ENCODE measurements around the gene REV1.
"Not testable (repeated sequence)": the region's sequence is repeated elsewhere in the genome, so short reads cannot be mapped to it uniquely, and the experiment has no call there.

The REV1 gene

DNA sequence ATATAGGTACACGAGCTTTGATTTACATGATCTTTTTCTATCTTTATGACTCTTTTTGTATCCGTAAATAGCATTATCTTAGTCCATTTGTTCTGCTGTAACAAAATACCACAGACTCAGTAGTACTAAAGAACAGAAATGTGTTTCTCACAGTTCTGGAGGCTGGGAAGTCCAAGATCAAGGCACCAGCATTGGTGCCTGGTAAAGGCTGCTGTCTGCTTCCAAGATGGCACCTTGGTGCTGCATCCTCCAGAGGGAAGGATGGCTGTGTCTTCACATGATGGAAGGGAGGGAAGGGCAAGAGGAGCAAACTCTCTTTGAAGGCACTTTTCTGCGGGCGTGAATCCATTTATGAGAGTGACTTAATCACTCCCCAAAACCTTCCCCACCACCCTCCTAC is 116.7 kb downstream of the REV1 start:
- Histone ChIP-seq H3K27me3 (ENCODE audit: insufficient read depth, poor library complexity, severe bottlenecking) (no peaks in the 10 kb centered on the region), H3K4me3 (replicated peaks; ENCODE audit: insufficient read depth, low read length) (no peak overlapping the region), H3K27ac (replicated peaks) (no peak overlapping the region)
- no peak for DNase-seq (ENCODE audit: low read depth in 1 of 2, low spot score in 1 of 2)
- TF ChIP-seq SPI1 (IDR thresholded peaks at IDR 0.05; ENCODE audit: borderline replicate concordance, low read depth) (no peak), GABPA (IDR thresholded peaks at IDR 0.05; ENCODE audit: low read depth) (no peak), POLR2AphosphoS5 (IDR thresholded peaks at IDR 0.05; ENCODE audit: low read depth) (no peak), REST (IDR thresholded peaks at IDR 0.05; ENCODE audit: insufficient replicate concordance, low read depth) (no peak)
- TF ChIP-seq, protein P1, sequence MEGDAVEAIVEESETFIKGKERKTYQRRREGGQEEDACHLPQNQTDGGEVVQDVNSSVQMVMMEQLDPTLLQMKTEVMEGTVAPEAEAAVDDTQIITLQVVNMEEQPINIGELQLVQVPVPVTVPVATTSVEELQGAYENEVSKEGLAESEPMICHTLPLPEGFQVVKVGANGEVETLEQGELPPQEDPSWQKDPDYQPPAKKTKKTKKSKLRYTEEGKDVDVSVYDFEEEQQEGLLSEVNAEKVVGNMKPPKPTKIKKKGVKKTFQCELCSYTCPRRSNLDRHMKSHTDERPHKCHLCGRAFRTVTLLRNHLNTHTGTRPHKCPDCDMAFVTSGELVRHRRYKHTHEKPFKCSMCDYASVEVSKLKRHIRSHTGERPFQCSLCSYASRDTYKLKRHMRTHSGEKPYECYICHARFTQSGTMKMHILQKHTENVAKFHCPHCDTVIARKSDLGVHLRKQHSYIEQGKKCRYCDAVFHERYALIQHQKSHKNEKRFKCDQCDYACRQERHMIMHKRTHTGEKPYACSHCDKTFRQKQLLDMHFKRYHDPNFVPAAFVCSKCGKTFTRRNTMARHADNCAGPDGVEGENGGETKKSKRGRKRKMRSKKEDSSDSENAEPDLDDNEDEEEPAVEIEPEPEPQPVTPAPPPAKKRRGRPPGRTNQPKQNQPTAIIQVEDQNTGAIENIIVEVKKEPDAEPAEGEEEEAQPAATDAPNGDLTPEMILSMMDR (IDR thresholded peaks at IDR 0.05; ENCODE audit: insufficient read depth, low read length) = no peak

- DNase-seq (ENCODE audit: low read depth in 1 of 2, low spot score in 1 of 2); H3K4me3 ChIP-seq (replicated peaks; ENCODE audit: insufficient read depth, low read length); H3K27ac ChIP-seq (replicated peaks); H3K27me3 ChIP-seq (ENCODE audit: insufficient read depth, poor library complexity, severe bottlenecking): not testable (repeated sequence)
Observed at GRCh38 chr2:99368854-99369253, 121.0 kb downstream of the REV1 start.

DNA sequence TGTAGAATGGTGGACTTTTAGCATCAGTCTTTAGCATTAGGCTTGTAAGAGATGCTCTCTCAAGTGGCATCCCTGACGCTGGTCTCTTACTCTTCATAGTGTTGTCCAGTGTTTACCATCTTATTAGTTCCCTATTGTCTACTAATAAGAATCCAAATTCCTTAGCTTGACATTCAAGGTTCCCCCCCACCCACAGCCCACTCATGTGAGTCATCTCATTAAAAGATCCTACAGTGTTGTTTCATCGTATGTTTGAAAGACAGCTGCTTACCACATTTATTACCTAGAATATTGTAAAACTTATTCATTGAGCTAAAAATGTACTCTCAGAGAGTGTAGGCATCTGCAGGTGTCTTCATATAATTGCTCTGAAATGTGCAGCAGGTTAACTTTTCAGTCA is 124.2 kb downstream of the REV1 start:
- DNase-seq (ENCODE audit: low read depth in 1 of 2, low spot score in 1 of 2) = no peak
- no peak overlapping the region for H3K27ac ChIP-seq (replicated peaks)
- TF ChIP-seq GABPA (IDR thresholded peaks at IDR 0.05; ENCODE audit: low read depth) (no peak), REST (IDR thresholded peaks at IDR 0.05; ENCODE audit: insufficient replicate concordance, low read depth) (no peak), SPI1 (IDR thresholded peaks at IDR 0.05; ENCODE audit: borderline replicate concordance, low read depth) (no peak), POLR2AphosphoS5 (IDR thresholded peaks at IDR 0.05; ENCODE audit: low read depth) (no peak)
- TF ChIP-seq, protein P1 (IDR thresholded peaks at IDR 0.05; ENCODE audit: insufficient read depth, low read length) = no peak
- H3K27me3 ChIP-seq (ENCODE audit: insufficient read depth, poor library complexity, severe bottlenecking) = no peaks in the 10 kb centered on the region
- no peak overlapping the region for H3K4me3 ChIP-seq (replicated peaks; ENCODE audit: insufficient read depth, low read length)

DNA sequence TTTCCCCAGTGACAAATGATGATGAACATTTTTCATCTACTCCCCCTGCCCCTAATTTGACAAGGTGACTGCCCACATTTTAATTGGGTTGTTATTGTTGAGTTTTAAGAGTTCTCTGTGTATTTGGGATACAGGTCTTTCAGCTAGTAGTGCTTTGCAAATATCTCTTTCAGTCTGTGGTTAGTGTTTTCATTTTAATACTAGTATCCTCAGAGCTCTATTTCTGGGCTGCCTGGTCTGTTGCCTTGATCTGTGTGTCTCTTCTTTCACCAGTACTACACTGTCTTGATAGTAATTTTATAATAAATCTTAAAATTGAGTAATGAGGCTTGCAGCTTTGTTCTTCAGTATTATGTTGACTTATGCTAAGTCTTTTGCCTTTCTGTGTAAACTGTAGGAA is 133.0 kb downstream of the REV1 start:
- Histone ChIP-seq H3K4me3 (replicated peaks; ENCODE audit: insufficient read depth, low read length) (no peak overlapping the region), H3K27me3 (ENCODE audit: insufficient read depth, poor library complexity, severe bottlenecking) (no peaks in the 10 kb centered on the region), H3K27ac (replicated peaks) (no peak overlapping the region)
- TF ChIP-seq POLR2AphosphoS5 (IDR thresholded peaks at IDR 0.05; ENCODE audit: low read depth) = no peak
- no peak for TF ChIP-seq REST (IDR thresholded peaks at IDR 0.05; ENCODE audit: insufficient replicate concordance, low read depth)
- TF ChIP-seq, protein P1 (IDR thresholded peaks at IDR 0.05; ENCODE audit: insufficient read depth, low read length) = no peak
- no peak for TF ChIP-seq SPI1 (IDR thresholded peaks at IDR 0.05; ENCODE audit: borderline replicate concordance, low read depth)
- no peak for TF ChIP-seq GABPA (IDR thresholded peaks at IDR 0.05; ENCODE audit: low read depth)
- no peak for DNase-seq (ENCODE audit: low read depth in 1 of 2, low spot score in 1 of 2)

GRCh38 chr2:99354825-99355224 is 135.0 kb downstream of the REV1 start:
- not testable (repeated sequence) for H3K27me3 ChIP-seq (ENCODE audit: insufficient read depth, poor library complexity, severe bottlenecking); DNase-seq (ENCODE audit: low read depth in 1 of 2, low spot score in 1 of 2); H3K27ac ChIP-seq (replicated peaks)

More at GRCh38 chr2:99354825-99355224, 135.0 kb downstream of the REV1 start:
- H3K4me3 ChIP-seq (replicated peaks; ENCODE audit: insufficient read depth, low read length) = not testable (repeated sequence)

Data from HL-60 (cell line).